Urothelium cell line (cell line): ENCODE measurements around the gene OR52J3.
"Not testable (repeated sequence)": the region's sequence is repeated elsewhere in the genome, so short reads cannot be mapped to it uniquely, and the experiment has no call there.

ENCODE experiments used
- DNase-seq: peaks from one replicate; pipeline ENCODE4 v3.0.0; 2011; ENCODE audit warnings: low spot score, mixed read lengths
- FAIRE-seq: peaks from 2 replicates; lab custom pipeline; 2011; peaks lifted over from hg19 to GRCh38; lab: Jason Lieb, UNC

The OR52J3 gene

DNA sequence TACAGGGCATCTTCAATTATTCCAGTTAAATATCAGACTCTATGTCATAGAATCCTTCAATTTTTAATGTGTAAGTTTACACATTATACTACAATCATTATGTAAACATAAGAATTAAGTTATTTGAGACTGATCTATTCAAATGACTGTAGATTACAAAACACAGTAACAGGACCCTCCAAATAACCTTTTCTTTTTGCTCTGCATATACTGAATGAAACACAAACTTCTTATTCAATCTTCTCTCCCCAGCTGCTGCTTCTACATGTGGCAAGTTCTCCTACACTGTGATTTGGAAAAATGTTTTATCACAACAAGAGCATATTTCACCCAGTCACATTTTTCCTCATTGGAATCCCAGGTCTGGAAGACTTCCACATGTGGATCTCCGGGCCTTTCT lies at the start of gene OR52J3:
OR52J3 (plus strand) TSS at position 301 of the 400 bp plus-strand sequence; CDS start at position 301, 0 bp downstream.
- FAIRE-seq: no peak
- DNase-seq: no peak

DNA sequence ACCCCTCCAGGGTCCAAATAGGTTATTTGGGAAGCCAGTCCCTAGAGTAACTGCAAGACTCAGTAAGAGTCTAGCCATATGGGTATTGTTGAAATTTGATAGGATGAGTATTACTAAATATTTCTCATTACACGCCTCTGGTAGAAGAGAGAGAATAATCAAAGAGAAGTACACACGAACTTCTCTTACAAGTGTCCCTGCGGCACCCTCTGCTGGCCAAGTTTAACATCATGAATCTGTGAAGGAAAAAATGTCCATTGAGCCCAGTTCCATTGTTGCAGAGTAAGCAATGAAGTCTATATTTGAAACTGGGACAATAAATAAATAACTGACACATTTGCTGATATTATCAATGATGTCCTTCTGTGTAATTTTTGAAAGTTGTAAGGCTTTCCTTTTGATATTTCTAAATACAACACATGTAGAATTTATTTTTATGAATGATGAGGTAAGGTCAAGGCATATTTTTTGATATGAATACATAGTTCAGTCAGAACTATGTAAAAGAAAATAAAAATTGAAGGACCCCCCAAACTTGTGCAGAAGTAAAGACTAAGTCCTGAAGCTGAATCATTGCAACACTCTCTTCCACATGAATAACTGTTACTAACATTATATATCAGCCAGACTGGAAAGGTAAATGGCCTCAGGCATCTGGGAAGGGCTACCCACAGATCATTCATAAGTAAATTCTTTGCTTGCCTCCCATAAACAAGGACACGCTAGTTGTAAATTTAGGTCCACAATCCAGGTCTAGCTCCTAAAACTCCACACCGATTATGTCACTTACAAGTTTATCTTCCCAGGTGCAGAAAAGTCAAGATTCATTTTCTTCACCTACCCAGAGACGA lies 41.7 kb upstream of the OR52J3 start:
- DNase-seq (peak; percentile 46), FAIRE-seq (no peak)

DNA sequence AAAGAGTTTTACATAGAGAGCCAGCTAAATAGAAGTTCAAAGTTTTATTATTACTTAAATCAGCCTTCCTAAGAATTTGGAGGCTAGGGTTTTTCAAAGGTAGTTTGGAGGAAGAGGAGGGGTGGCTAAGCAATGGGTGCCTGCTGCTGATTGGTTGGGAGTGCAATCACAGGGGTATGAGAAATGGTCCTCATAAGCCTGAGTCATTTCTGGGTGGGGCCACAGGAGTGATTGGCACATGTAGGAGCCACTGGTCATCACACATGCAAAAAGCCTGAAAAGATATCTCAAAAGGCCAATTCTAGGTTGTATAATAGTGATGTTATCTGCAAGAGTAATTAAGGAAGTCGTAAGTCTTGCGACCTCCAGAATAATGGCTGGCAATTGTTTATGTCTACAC lies 38.8 kb upstream of the OR52J3 start:
- DNase-seq (no peak), FAIRE-seq (no peak)

DNA sequence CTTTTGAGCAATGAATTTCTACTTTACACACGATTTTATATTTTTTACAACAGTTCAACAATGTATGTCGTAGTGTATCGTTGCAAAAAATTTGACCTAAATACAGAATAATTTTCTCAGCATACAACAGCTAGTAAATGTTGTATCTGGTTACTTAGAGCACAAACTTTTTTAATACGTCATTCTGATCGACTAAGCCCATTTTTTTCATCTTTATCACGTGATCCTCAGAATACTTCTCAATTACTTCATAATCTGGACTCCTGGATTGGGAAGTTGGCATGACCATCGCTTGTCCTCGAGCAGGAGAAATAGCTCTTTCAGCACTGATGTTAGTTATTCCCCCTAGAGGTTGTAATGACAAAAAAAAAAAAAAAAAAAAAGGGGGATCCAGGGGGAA lies 35.1 kb upstream of the OR52J3 start:
- FAIRE-seq: no peak

DNA sequence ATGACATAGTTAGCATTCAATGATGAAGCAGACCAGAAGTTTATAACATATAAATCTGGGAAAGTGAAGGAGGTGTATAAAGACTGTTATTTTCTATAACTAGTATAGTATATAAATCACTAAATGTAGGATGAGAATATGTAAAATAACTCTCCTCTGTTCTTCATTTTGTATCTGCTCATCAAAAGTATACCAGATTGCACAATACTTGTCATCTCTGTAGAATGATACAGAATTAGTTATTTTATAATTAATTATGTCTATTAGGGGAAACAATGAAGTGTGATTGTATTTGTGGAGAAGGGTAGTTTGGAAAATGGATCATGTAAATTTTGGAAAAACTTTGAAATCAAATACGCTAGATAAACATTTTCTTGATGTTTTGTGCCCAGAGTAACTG lies 33.3 kb upstream of the OR52J3 start:
- DNase-seq (no peak), FAIRE-seq (no peak)

More for the DNA sequence above, 35.1 kb upstream of the OR52J3 start:
- DNase-seq: no peak

DNA sequence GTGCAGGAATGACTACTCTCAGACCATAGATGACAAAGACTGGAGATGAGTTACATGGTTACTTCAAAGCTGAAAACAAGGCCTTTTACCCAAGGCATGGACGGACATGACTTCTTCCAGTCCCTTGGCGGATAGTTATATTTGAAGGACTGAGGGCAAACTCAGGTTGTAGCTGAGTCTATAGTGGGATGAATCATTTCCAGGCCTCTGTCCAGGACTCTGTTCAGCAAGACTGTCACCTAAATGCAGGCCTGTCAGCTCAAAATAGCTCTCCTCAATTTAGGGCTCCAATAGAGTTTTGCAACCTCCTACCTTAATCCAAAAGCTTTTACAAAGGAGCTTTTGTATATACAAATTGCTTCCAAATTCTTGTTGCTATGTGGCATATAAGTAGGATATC lies 24.3 kb upstream of the OR52J3 start:
- DNase-seq: no peak
- FAIRE-seq: no peak

DNA sequence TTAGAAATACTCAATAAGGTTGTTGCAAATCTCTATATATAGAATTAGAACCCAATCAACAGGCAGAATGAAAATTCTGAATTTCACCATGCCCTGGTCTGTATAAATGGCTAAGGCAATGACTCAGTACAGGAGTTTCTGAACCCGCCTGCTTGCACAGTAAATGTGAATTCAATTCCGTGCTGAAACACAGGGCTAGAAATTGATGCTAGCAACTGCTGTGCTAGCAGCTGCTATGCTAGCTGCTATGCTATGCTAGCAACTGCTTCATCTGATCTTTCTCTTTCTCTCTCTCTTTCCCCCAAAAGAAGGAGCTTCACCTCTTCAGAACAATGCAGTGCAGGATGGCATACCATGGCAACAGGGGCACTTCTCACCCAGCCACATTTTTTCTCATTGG lies 9.7 kb upstream of the OR52J3 start:
- FAIRE-seq: no peak

DNA sequence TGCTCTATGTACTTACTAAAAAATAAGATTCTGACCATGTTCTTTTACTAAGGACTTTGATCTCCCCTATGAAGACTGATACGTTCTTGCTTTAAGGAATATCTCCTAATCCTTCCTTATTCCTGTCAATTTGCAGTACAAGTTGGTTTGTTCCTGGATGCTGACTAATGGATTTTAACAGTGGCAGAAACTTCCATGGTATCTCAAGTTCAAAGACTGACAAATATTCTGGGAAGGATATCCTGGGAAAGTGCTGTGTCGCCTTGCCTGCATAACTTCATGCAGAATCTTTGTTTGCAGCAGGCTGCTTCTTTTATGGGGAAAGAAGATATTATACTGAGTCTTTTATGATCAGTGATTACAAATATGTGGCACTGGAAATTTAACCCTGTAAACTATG lies 8.4 kb upstream of the OR52J3 start:
- FAIRE-seq (no peak), DNase-seq (no peak)

More for the DNA sequence above, 9.7 kb upstream of the OR52J3 start:
- no peak for DNase-seq

DNA sequence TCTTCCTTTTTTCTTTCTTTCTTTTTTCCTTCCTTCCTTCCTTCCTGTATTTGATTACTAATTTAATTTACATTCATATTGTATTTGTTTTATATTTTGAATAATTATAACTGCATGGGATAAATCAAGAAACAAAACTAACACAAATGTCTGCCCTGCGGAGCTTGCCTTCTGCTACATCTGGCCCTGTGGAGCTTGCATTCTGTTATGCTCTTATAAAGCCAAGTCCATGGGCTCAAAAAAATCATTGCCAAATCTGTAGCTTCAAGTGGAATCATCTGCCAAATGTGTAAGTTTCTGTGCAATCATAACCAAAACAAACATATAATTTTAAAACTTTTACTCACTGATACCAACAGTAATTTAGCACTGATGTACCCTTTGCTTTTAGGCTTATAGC lies 8.0 kb upstream of the OR52J3 start:
- no peak for DNase-seq

DNA sequence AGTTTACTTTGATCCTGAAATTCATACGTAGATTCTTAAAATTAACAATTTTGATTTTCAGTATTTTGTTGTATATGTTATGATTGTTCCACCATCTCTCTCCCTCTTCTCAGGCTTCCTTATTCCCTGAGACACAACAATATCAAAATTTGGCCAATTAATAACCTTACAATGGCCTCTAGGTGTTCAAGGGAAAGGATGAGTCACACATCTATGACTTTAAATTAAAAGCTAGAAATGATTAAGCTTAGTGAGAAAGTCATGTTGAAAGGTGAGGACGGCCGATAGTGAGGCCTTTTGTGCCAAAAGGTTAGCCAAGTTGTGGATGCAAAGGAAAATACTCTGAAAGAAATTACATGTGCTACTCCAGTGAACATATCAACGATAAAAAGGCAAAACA lies 5.5 kb upstream of the OR52J3 start:
- DNase-seq: no peak
- no peak for FAIRE-seq

More for the DNA sequence above, 8.0 kb upstream of the OR52J3 start:
- no peak for FAIRE-seq

DNA sequence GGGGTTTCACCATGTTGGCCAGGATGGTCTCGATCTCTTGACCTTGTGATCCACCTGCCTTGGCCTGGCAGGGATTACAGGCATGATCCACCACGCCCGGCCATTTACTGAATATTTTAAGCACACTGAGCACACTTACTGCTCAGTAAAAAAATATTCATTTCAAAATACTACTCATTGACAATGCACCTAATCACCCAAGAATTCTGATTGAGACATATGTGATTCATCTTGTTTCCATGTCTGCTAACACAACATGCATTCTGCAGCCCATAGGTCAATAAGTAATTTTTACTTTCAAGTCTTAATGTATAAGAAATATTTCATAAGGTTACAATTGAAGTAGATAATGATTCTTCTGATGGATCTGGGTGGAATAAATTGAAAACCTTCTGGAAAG lies 4.2 kb upstream of the OR52J3 start:
- no peak for FAIRE-seq
- DNase-seq: no peak

DNA sequence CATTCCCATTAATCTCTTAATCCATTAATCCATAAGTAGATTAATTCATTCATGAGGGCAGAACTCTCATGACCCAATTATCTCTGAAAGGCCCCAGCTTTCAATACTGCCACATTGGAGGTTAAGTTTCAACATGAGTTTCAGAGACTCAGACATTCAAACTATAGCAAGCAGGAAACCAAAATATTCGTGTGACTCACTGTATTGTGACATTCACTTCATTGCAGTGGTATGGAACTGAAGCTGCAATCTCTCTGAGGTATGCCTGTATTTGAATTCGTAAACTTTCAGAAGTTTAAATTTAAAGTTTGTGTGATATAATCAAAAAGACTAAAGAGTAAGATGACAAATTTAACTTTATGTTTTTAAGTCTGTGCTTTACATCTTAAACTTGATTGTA lies 2.9 kb upstream of the OR52J3 start:
- no peak for DNase-seq
- no peak for FAIRE-seq

DNA sequence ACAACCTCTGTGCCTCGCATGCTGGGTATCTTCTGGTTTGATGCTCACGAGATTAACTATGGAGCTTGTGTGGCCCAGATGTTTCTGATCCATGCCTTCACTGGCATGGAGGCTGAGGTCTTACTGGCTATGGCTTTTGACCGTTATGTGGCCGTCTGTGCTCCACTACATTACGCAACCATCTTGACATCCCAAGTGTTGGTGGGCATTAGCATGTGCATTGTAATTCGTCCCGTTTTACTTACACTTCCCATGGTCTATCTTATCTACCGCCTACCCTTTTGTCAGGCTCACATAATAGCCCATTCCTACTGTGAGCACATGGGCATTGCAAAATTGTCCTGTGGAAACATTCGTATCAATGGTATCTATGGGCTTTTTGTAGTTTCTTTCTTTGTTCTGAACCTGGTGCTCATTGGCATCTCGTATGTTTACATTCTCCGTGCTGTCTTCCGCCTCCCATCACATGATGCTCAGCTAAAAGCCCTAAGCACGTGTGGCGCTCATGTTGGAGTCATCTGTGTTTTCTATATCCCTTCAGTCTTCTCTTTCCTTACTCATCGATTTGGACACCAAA lies 516 bp downstream of the OR52J3 start:
- FAIRE-seq: no peak
- DNase-seq: no peak

DNA sequence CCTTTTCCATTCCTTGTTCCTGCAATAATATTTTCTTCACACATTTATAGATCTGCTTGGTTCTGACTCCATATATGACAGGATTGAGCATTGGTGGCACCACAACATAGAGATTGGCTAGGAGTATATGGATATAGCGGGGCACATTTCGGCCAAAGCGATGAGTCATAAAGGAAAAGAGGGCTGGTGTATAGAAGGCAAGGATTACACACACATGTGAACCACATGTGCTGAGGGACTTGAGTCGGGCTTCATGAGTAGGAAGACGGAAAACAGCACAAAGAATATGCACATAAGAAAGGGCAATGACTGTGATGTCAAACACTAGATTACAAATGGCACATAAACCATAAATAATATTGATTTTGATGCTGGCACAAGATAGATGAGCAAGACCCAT lies 12.4 kb downstream of the OR52J3 start:
- DNase-seq, FAIRE-seq: not testable (repeated sequence)

DNA sequence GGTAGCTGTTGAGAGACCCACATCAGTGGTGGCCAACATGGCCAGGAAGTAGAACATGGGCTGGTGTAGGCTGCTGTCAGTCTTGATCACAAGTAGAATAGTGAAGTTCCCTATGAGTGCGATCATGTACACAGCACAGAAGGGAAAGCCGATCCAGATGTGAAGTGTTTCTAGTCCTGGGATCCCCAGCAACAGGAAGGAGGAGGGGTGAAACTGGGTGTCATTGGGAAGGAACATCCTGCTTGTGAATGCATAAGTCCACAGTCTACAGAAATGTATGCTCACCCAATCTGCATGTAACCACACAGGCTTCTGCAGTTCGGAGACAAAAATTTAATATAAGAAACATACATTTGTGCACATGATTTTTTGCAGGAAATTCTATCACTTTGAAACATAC lies 13.1 kb downstream of the OR52J3 start, which contains the start of gene OR52E2:
OR52E2 (minus strand) TSS at position 237 of the 400 bp plus-strand sequence; CDS start at position 237, 0 bp downstream.
- DNase-seq: no peak
- FAIRE-seq: no peak

DNA sequence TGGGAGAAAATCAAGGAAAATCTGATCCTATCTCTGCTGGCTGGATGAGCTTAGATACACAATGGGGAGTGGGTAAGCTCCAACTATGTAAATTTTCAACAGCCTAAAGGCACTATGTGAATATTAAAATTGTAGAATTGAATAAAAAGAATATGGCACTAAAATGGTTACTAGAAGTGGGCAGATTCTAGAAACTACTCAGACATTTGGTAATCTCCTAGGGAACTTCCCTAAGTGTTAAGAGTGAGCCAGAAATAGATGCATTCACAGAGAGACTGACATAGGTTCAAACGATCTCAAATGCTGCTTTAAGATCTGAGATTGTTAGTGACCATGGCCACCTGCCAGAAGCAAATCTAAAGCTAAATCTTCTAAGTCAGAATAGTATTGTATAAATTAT lies 18.7 kb downstream of the OR52J3 start:
- DNase-seq (no peak), FAIRE-seq (no peak)

DNA sequence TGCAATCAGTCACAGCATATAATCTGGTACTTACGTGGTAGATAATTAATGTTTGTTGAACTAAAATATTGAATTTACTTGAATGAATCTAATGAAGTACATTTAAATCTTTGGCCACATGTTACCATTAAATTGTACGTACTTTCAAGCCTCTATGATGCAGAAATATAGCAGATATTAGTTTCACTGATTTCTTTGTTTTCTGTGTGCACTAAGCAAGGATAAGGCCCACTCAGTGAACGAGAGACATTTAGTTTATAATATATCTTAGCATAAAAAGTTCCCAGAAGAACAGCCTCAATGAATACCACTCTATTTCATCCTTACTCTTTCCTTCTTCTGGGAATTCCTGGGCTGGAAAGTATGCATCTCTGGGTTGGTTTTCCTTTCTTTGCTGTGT lies 22.9 kb downstream of the OR52J3 start, which contains the start of gene OR52E1:
OR52E1 (plus strand) TSS at position 301 of the 400 bp plus-strand sequence.
- no peak for DNase-seq
- no peak for FAIRE-seq

DNA sequence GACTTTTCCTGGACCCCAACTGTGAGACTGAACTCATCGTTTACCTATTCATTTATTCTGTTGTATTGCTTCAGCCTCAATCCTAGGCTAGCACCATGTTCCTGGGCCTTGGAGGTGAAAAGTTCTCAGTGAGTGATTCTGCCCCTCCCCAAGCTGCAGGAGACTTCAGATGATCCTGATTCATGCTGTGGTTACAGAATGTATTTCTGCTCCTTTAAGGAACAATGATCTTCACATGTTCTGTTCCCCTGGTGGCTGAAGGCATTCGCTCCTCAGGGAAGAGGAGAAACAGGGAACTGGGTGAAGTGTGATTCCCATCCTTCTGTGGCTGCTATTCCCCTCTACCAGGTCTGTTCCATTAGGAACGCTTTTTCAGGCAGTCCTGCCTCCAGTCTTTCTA lies 25.5 kb downstream of the OR52J3 start:
- DNase-seq: peak; percentile 7
- FAIRE-seq: no peak

DNA sequence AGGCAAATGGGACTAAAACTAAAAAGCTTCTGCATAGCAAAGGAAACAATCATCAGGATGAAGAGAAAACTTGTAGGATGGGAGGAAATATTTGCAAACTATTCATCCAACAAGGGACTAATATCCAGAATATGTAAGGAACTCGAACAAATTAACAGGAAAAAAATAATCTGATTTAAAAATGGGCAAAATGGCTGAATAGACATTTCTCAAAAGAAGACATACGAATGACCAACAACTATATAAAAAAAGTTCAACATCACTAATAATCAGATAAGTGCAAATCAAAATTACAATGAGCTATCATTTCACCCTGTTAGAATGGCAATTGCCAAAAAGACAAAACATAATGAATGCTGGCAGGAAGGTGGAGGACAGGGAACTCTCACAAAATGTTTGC lies 35.1 kb downstream of the OR52J3 start:
- FAIRE-seq: no peak
- no peak for DNase-seq

DNA sequence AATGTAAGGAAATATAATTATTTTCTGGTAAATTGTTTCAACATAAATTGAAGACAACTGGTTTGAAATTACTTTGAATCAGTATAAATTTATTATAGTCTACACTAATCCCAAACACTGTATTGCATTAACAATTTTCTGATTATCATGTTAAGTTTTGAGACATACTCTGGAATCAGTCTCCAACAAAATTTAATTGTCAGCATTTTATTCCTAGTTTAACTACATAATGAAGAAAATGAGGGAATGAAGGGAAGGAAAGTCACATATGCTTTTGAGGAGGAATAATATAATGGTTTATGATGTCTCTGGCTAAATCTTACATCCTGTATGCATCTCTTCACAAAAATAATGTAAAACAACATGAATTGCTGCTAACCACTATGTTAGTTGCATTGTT lies 37.3 kb downstream of the OR52J3 start:
- DNase-seq (no peak), FAIRE-seq (no peak)

DNA sequence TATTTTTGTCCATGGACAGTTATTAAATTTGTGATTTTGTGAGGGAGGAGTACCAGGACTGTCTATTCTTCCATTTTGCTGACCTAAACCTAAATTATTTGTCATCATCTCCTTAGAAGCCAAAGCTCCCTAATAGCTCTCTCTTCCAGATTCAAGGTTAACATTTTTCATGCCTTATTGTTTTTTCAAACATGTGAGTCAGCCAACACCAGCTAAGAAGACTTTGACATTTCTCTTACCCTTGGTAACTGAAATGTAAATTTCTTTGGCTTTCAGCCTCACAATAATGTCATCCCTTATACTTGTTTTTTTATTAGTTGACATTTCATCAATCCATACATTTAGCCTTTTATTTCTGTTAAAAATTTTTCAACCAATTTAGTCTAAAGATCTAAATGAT lies 42.2 kb downstream of the OR52J3 start:
- FAIRE-seq (no peak), DNase-seq (no peak)

DNA sequence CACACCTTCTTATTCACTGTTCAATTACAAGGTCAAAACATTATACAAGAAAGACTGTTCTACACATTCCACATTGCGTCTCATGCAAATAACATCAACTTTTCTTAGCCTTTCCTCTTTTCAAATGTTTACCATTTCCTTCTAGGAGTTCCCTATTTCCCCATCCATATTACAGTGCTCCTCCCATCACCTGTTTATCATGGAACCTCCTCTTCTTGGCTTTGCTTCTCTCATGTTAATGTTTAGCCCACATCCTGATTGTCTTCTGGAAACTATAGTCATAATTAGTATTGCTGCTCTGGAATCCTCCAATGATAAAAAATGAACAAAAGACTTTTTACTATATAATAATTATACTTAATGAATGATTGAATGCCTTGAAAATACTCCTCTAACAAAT lies 44.3 kb downstream of the OR52J3 start:
- no peak for DNase-seq
- FAIRE-seq: no peak
